Kidney epithelial cell (primary cell): ENCODE results near the gene ADCY3. TPM values are rescaled to one million over a fixed set of nuclear protein-coding genes. Genes with fewer than 3 reads are reported as not detected.
A peak's percentile ranks its signal among the peaks of the same experiment; 100 is the strongest.

Experiments used
- DNase-seq: peaks from one replicate; pipeline ENCODE4 v3.0.0-alpha.2; 2010; ENCODE audit warnings: low read depth
- H3K27me3 ChIP-seq: 2 replicates; pipeline ENCODE4 v1.6.0; 2011; ENCODE audit warnings: low read length; ENCODE audit not compliant: control insufficient read depth, insufficient read depth
- H3K36me3 ChIP-seq: 2 replicates; pipeline ENCODE4 v1.5.1; 2011; ENCODE audit warnings: low read length; ENCODE audit not compliant: control insufficient read depth, insufficient read depth
- H3K4me3 ChIP-seq: 2 replicates; pipeline ENCODE4 v1.5.1; 2011; ENCODE audit warnings: low read depth, mild to moderate bottlenecking, control low read depth, low read length
- CTCF ChIP-seq: IDR thresholded peaks from 2 replicates; pipeline ENCODE4 v1.5.1; 2011; ENCODE audit warnings: mild to moderate bottlenecking, moderate library complexity, low read length, control low read depth, inconsistent platforms; ENCODE audit not compliant: insufficient read depth, poor library complexity, severe bottlenecking
- total RNA-seq: library from RNA; depleted of rRNA; stranded (reverse); fragments of >200 nt; gene quantifications from 2 replicates; pipeline ENCODE4 v1.2.3, GENCODE V29; 2015

Gene ADCY3
- 24.5 and 37.0 TPM in 2 replicates for total RNA-seq

DNA sequence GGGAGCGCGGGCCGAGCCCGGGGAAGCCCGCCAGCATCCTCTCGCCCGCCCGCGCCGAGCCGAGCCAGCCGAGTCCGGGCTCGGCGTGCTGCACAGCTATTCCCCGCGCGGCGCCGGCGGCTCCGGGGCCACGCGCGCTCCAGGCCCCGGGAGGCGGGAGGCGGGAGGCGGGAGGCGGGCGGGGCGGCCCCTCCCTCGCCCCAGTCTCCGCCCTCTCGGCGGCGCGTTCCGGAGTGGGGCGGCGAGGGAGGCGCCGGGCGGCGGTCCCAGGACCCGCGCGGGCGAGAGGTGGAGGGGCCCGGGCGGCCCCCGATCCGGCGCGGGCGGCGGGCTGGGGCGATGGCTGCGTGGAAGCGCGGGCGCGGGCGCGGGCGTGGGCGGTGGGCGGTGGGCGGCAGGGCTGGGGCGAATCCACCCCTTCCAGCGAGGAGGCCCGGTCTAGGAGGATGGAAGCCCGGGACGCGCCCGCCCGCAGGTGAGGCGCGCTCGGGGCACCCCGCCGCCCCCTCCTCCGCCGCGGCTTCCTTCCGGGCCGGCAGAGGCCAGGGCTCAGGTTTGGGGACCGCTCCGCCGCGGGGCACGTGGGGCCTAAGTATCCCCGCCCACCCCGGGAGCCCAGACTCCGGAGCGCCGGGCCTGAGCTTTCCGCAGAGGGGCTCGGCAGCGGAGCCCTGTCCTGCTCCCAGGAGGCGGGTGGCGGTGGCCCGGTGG is at the start of gene ADCY3:
Gene ADCY3 (minus strand): TSS at position 140 of the 711 bp plus-strand sequence. CDS start 1,250 bp downstream, outside the sequence.
- H3K4me3 ChIP-seq = peak within 1 kb of the TSS; percentile 48
- peaks cover 2% of the 10 kb centered on the region for H3K27me3 ChIP-seq
- TF ChIP-seq CTCF = no peak
- DNase-seq = no peak
- H3K36me3 ChIP-seq = peaks cover 1% of the 10 kb centered on the region

DNA sequence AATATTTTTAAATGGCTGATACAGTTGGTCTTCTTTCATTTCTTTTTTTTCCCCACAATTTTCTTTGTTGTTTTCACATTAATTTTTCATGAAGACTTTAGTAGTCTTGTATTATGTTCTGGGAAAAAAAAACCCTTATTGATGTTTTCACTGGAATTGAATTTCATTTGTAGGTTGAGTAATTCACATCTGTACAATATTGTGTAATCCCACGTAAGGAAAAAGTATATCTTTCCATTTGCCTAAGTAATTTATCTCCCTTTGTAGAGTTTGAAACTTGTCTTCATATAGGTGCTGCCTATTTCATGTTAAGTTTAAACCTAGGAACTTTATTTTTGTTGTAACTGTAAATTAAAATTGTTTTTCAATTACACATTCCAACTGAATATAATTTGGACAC is 49.7 kb upstream of the ADCY3 start:
- Histone ChIP-seq H3K36me3 (no peaks in the 10 kb centered on the region), H3K27me3 (no peaks in the 10 kb centered on the region), H3K4me3 (no peak overlapping the region)
- no peak for DNase-seq
- no peak for TF ChIP-seq CTCF

DNA sequence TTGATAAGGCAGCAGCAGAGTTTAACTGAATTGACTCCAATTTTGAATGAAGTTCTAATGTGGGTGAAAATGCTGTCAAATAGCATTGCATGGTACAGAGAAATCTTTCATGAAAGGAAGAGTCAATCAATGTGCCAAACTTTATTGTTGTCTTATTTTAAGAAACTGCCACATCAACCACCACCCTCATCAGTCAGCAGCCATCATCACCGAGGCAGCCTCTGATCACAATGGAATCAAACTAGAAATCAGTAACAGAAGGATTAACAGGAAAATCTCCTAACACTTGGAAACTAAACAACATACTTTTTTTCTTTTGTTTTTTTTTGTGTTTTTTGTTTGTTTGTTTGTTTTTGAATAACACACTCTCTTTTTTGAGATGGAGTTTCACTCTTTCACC is 41.9 kb upstream of the ADCY3 start:
- no peak for DNase-seq
- TF ChIP-seq CTCF = no peak
- H3K4me3 ChIP-seq = no peak overlapping the region
- H3K36me3 ChIP-seq = no peaks in the 10 kb centered on the region
- H3K27me3 ChIP-seq = no peaks in the 10 kb centered on the region

- no peak for DNase-seq
- H3K27me3 ChIP-seq = no peaks in the 10 kb centered on the region
- H3K36me3 ChIP-seq = no peaks in the 10 kb centered on the region
- no peak overlapping the region for H3K4me3 ChIP-seq
- TF ChIP-seq CTCF = no peak
These were observed 39.7 kb upstream of the ADCY3 start for GRCh38 chr2:24959761-24960160.

DNA sequence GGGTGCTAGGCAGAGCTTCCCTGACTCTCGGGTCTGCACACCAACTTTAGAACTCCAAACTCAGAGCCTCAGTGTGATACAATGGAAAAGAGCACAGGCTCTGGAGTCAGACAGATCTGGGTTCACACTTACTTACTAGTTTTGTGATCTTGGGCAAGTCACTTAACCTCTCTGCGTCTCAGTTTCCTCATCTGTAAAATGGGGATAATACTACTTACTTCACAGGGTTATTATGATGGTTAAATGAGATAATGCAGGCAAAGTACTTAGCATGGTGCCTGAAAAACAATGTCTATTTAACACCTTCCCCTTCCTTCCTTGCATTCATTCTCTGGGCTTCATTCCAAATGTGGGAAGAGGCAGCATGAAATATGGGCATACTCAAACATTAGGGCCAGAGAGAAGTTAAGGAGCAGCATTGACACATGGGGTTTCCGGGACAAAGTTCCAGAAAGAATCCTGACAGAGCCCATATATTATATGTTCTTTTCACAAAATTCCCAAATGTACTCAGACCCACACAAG is 38.4 kb upstream of the ADCY3 start:
- Histone ChIP-seq H3K27me3 (no peaks in the 10 kb centered on the region), H3K36me3 (no peaks in the 10 kb centered on the region), H3K4me3 (no peak overlapping the region)
- DNase-seq = no peak
- no peak for TF ChIP-seq CTCF

GRCh38 chr2:24957976-24958375 is 37.9 kb upstream of the ADCY3 start:
- no peaks in the 10 kb centered on the region for H3K36me3 ChIP-seq
- DNase-seq = no peak
- H3K27me3 ChIP-seq = no peaks in the 10 kb centered on the region
- no peak overlapping the region for H3K4me3 ChIP-seq
- no peak for TF ChIP-seq CTCF
